ENCODE data around the gene SERPINB6.

GRCh38 chr6:2980465-2980855 is 9.1 kb upstream of the SERPINB6 start:
- TF ChIP-seq POLR2AphosphoS5 (IDR thresholded peaks at IDR 0.05; ENCODE audit: low read depth, low read length), result no peak
- TF ChIP-seq TAF1 (IDR thresholded peaks at IDR 0.05; ENCODE audit: borderline replicate concordance, low read depth, low read length), result no peak
- no peak for TF ChIP-seq POLR2A (IDR thresholded peaks at IDR 0.05; ENCODE audit: low read depth, low read length)
